H1 (cell line): ENCODE results near the gene THAP12. TPM values are rescaled to one million over a fixed set of nuclear protein-coding genes. Genes with fewer than 3 reads are reported as not detected.

Experiments used
- CTCF ChIA-PET: fragments of 300-600 bp; sonication (Branson Sonifier 250); formaldehyde crosslinking; loops from one replicate; lab custom pipeline; 2021; ENCODE audit not compliant: partially characterized antibody; lab: Charles Lee
- POLR2A ChIA-PET: fragments of 300-600 bp; sonication (Branson Sonifier 250); formaldehyde crosslinking; loops from one replicate; lab custom pipeline; 2021; ENCODE audit warnings: inconsistent platforms; ENCODE audit not compliant: partially characterized antibody; lab: Charles Lee
- DNase-seq, 2 experiments: peaks; one replicate each; pipeline versions ENCODE4 v3.0.0 to v3.0.0-alpha.2; 2010 to 2022; ENCODE audit warnings: low spot score in 2 of 2, low read depth in 1 of 2, mixed read lengths in 1 of 2
- FAIRE-seq: peaks from 2 replicates; lab custom pipeline; 2011; peaks lifted over from hg19 to GRCh38; lab: Jason Lieb, UNC
- H2AFZ ChIP-seq: 2 replicates; pipeline ENCODE4 v1.8.1; 2012; ENCODE audit warnings: low read length, inconsistent platforms
- H2AK5ac ChIP-seq: 2 replicates; pipeline ENCODE4 v1.6.1; 2013; ENCODE audit warnings: low read depth, low read length
- H2BK120ac ChIP-seq: replicated peaks from 2 replicates; pipeline ENCODE3; 2013; ENCODE audit warnings: low read depth, low read length, inconsistent platforms
- H2BK12ac ChIP-seq: 2 replicates; pipeline ENCODE4 v1.6.1; 2013; ENCODE audit warnings: low read depth, low read length
- H2BK15ac ChIP-seq: 2 replicates; pipeline ENCODE4 v1.6.1; 2013; ENCODE audit warnings: low read length
- H2BK20ac ChIP-seq: 2 replicates; pipeline ENCODE4 v1.6.1; 2013; ENCODE audit warnings: low read length
- H2BK5ac ChIP-seq: 2 replicates; pipeline ENCODE4 v1.6.1; 2013; ENCODE audit warnings: low read depth, low read length
- H3K14ac ChIP-seq: 2 replicates; pipeline ENCODE4 v1.6.1; 2013; ENCODE audit warnings: inconsistent platforms; ENCODE audit not compliant: insufficient read length
- H3K18ac ChIP-seq: 2 replicates; pipeline ENCODE4 v1.6.1; 2013; ENCODE audit warnings: low read length; ENCODE audit errors: extremely low read depth
- H3K23ac ChIP-seq: 2 replicates; pipeline ENCODE4 v1.6.1; 2013; ENCODE audit warnings: inconsistent platforms; ENCODE audit not compliant: insufficient read length
- H3K23me2 ChIP-seq: 2 replicates; pipeline ENCODE4 v1.6.1; 2013; ENCODE audit warnings: low read depth, low read length
- H3K27ac ChIP-seq: 2 replicates; pipeline ENCODE4 v1.6.1; 2011; ENCODE audit warnings: low read depth, low read length, inconsistent platforms
- H3K27me3 ChIP-seq, 4 experiments: replicated peaks in 1 of 4; 1 replicate in 1 of 4; 2 replicates in 3 of 4; pipeline versions ENCODE4 v1.6.1 to v1.8.1; 2011 to 2013; ENCODE audit warnings: low read length in 3 of 4, mild to moderate bottlenecking in 3 of 4, inconsistent platforms in 2 of 4, mixed read lengths in 2 of 4, moderate library complexity in 1 of 4; ENCODE audit not compliant: control insufficient read depth in 3 of 4, insufficient read depth in 3 of 4; ENCODE audit errors: extremely low read depth in 1 of 4
- H3K36me3 ChIP-seq, 4 experiments: 2 replicates each; pipeline versions ENCODE4 v1.6.1 to v1.8.1; 2011 to 2013; ENCODE audit warnings: mild to moderate bottlenecking in 4 of 4, low read length in 3 of 4, moderate library complexity in 2 of 4, control low read depth in 1 of 4, inconsistent platforms in 1 of 4; ENCODE audit not compliant: insufficient read depth in 4 of 4, control insufficient read depth in 2 of 4
- H3K4ac ChIP-seq: replicated peaks from 2 replicates; pipeline ENCODE3; 2013; ENCODE audit warnings: low read length, low read depth, mixed read lengths, inconsistent platforms; ENCODE audit not compliant: insufficient read length
- H3K4me1 ChIP-seq, 4 experiments: replicated peaks in 1 of 4; 1 replicate in 1 of 4; 2 replicates in 3 of 4; pipeline versions ENCODE4 v1.6.1 to v1.8.1; 2011 to 2013; ENCODE audit warnings: low read length in 3 of 4, inconsistent platforms in 2 of 4, mixed read lengths in 1 of 4; ENCODE audit not compliant: insufficient read depth in 4 of 4, control insufficient read depth in 3 of 4
- H3K4me2 ChIP-seq, 2 experiments: 2 replicates each; pipeline versions ENCODE4 v1.6.1 to v1.8.1; 2011 to 2013; ENCODE audit warnings: low read depth in 2 of 2, low read length in 2 of 2, control low read depth in 1 of 2, inconsistent platforms in 1 of 2, mild to moderate bottlenecking in 1 of 2; ENCODE audit not compliant: insufficient read depth in 1 of 2
- H3K4me3 ChIP-seq, 4 experiments: fragments of 200-600, 300-600 bp in 1 of 4; sonication (generic), shearing (Covaris generic), sonication (Bioruptor Twin) in 1 of 4; 2 replicates each; pipeline versions ENCODE4 v1.5.1 to v1.8.1; 2011 to 2016; ENCODE audit warnings: low read length in 4 of 4, low read depth in 3 of 4, control low read depth in 2 of 4, inconsistent platforms in 2 of 4, mild to moderate bottlenecking in 2 of 4, mixed read lengths in 1 of 4, moderate library complexity in 1 of 4; ENCODE audit not compliant: insufficient read depth in 2 of 4; ENCODE audit errors: extremely low read depth in 1 of 4
- H3K56ac ChIP-seq: replicated peaks from 2 replicates; pipeline ENCODE3; 2013; ENCODE audit warnings: low read depth, mild to moderate bottlenecking, mixed read lengths, low read length, inconsistent platforms; ENCODE audit not compliant: insufficient read length
- H3K79me1 ChIP-seq: 2 replicates; pipeline ENCODE4 v1.6.1; 2013; ENCODE audit warnings: low read depth, low read length, control low read depth
- H3K79me2 ChIP-seq, 2 experiments: 2 replicates each; pipeline versions ENCODE4 v1.6.1 to v1.8.1; 2012 to 2013; ENCODE audit warnings: low read length in 2 of 2, mild to moderate bottlenecking in 2 of 2, inconsistent platforms in 1 of 2; ENCODE audit not compliant: insufficient read depth in 2 of 2, control insufficient read depth in 1 of 2
- H3K9ac ChIP-seq, 4 experiments: replicated peaks in 1 of 4; 1 replicate in 1 of 4; 2 replicates in 3 of 4; pipeline versions ENCODE4 v1.6.1 to v1.8.1; 2011 to 2013; ENCODE audit warnings: low read depth in 3 of 4, low read length in 3 of 4, control low read depth in 2 of 4, mild to moderate bottlenecking in 2 of 4, moderate library complexity in 2 of 4, inconsistent platforms in 1 of 4; ENCODE audit errors: extremely low read depth in 1 of 4
- H3K9me3 ChIP-seq, 2 experiments: 2 replicates each; pipeline versions ENCODE4 v1.6.1 to v1.8.1; 2012 to 2013; ENCODE audit warnings: mild to moderate bottlenecking in 2 of 2, moderate library complexity in 2 of 2, control low read depth in 1 of 2, inconsistent platforms in 1 of 2, low read depth in 1 of 2, low read length in 1 of 2, mixed read lengths in 1 of 2; ENCODE audit not compliant: insufficient read depth in 2 of 2
- H4K20me1 ChIP-seq, 2 experiments: replicated peaks in 1 of 2; 2 replicates each; pipeline versions ENCODE3 to v1.8.1; 2011 to 2013; ENCODE audit warnings: inconsistent platforms in 2 of 2, low read length in 2 of 2, mild to moderate bottlenecking in 1 of 2; ENCODE audit not compliant: insufficient read depth in 2 of 2, control insufficient read depth in 1 of 2
- H4K5ac ChIP-seq: 2 replicates; pipeline ENCODE4 v1.6.1; 2013; ENCODE audit warnings: low read length, low read depth, mixed read lengths, inconsistent platforms; ENCODE audit not compliant: insufficient read length
- H4K8ac ChIP-seq: 2 replicates; pipeline ENCODE4 v1.8.0; 2013; ENCODE audit warnings: mild to moderate bottlenecking, moderate library complexity, low read length, inconsistent platforms; ENCODE audit not compliant: insufficient read depth; ENCODE audit errors: extremely low read depth
- H4K91ac ChIP-seq: replicated peaks from 2 replicates; pipeline ENCODE3; 2013; ENCODE audit warnings: low read length, mixed read lengths, inconsistent platforms; ENCODE audit not compliant: insufficient read length
- BRCA1 ChIP-seq: IDR thresholded peaks from 2 replicates; pipeline ENCODE4 v1.6.1; 2012; ENCODE audit warnings: low read depth, low read length, improper control_type of control experiment
- CEBPB ChIP-seq: IDR thresholded peaks from 2 replicates; pipeline ENCODE4 v1.6.1; 2012; ENCODE audit warnings: low read depth, low read length
- EGR1 ChIP-seq: IDR thresholded peaks from 2 replicates; pipeline ENCODE4 v1.6.1; 2011; ENCODE audit warnings: low read depth, low read length, borderline replicate concordance
- NANOG ChIP-seq: IDR thresholded peaks from 2 replicates; pipeline ENCODE4 v1.6.1; 2011; ENCODE audit warnings: low read length, low read depth, mild to moderate bottlenecking, inconsistent platforms; ENCODE audit not compliant: insufficient read depth, poor library complexity, severe bottlenecking
- RXRA ChIP-seq: IDR thresholded peaks from 2 replicates; pipeline ENCODE4 v1.6.1; 2011; ENCODE audit warnings: low read depth, mild to moderate bottlenecking, low read length, moderate library complexity; ENCODE audit not compliant: insufficient read depth
- SIN3A ChIP-seq, 2 experiments: IDR thresholded peaks in 1 of 2; conservative IDR thresholded peaks in 1 of 2; 2 replicates each; pipeline ENCODE4 v1.6.1; 2011 to 2012; ENCODE audit warnings: low read length in 2 of 2, improper control_type of control experiment in 1 of 2, low read depth in 1 of 2, mild to moderate bottlenecking in 1 of 2
- TBP ChIP-seq: IDR thresholded peaks from 2 replicates; pipeline ENCODE4 v1.6.1; 2011; ENCODE audit warnings: low read depth, low read length, improper control_type of control experiment
- YY1 ChIP-seq: IDR thresholded peaks from 2 replicates; pipeline ENCODE4 v1.6.1; 2011; ENCODE audit warnings: low read depth, mild to moderate bottlenecking, low read length
- WGBS, 2 experiments: shearing (Covaris generic) in 1 of 2; methylation state at CpG; one replicate each; pipeline versions ENCODE4 v1.1.6 to v1.1.7; 2013 to 2015; ENCODE audit warnings: low lambda C conversion rate in 2 of 2, mixed read lengths in 2 of 2, inconsistent platforms in 1 of 2, low coverage in 1 of 2, missing lambda C conversion rate in 1 of 2; ENCODE audit not compliant: insufficient replicate concordance in 2 of 2, insufficient coverage in 1 of 2, insufficient read length in 1 of 2; ENCODE audit errors: extremely low coverage in 1 of 2, missing lambda C conversion rate in 1 of 2; 5-methylcytosine and 5-hydroxymethylcytosine counted together
- polyA plus RNA-seq, 7 experiments: library from polyadenylated mRNA; depleted of rRNA in 3 of 7; stranded (reverse) in 5 of 7; unstranded in 2 of 7; fragments of >200 nt in 5 of 7; fragments of 200-250 nt in 2 of 7; gene quantifications; 1 replicate in 5 of 7; 2 replicates in 1 of 7; 4 replicates in 1 of 7; pipeline versions ENCODE4 v1.2.1 to v1.2.3, GENCODE V29; 2011 to 2013; ENCODE audit warnings: missing spikeins in 2 of 7, mixed read lengths in 2 of 7
- total RNA-seq: library from RNA; stranded (reverse); fragmentation: NEBNext Ultra II Directional; extraction: Animal tissue kit (Norgen Biotek cat#: 25700); gene quantifications from 2 replicates; pipeline ENCODE4 v1.2.1, GENCODE V29; 2021

THAP12 gene
- total and polyA plus RNA-seq, 2 of the 8 experiments (the other 6 are each of a cell fraction or from before 2014, with no cell fraction given) = 12.0 to 39.9 TPM

DNA sequence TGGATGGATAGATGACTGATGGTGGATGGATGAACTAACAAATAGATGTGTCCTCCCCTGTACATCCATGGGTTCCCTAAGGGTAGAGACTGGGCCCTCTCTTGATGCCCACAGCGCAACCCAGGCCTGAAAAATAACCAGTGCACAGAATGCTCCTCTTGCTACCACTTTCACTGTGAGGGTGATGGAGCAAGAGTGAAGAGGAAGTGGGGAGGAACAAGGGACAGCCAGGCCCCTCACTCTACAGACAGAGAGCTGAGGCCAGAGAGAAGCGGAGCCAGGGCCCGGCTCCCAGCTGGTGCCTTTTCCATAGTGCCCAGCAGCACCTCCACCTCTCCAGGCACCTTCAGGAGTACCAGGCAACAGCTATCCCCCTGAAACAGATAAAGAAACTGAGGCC is 67.7 kb downstream of the THAP12 start:
- DNase-seq (no peak), FAIRE-seq (no peak)
- Histone ChIP-seq H4K91ac (no peak overlapping the region), H3K79me2 (no peaks in the 10 kb centered on the region), H4K20me1 (no peaks in the 10 kb centered on the region), H3K9ac (no peak overlapping the region), H3K27me3 (no peaks in the 10 kb centered on the region; a peak in 2 of 7 replicates), H3K79me1 (no peaks in the 10 kb centered on the region), H2BK12ac (no peak overlapping the region), H3K4me1 (peaks cover 1 to 10% (median 5%) of the 10 kb centered on the region in 4 experiments), H3K4me3 (no peak overlapping the region), H3K23me2 (no peaks in the 10 kb centered on the region), H4K5ac (no peak overlapping the region), H3K23ac (no peak overlapping the region), H4K8ac (no peak overlapping the region; the same call in 1 of the 2 replicates), H3K4ac (no peak overlapping the region), H3K56ac (no peak overlapping the region), H3K36me3 (no peaks in the 10 kb centered on the region), H3K4me2 (no peak overlapping the region), H2BK5ac (no peak overlapping the region), H2BK20ac (no peak overlapping the region), H2AFZ (no peak overlapping the region), H2BK15ac (no peak overlapping the region), H3K18ac (no peak overlapping the region), H3K27ac (no peak overlapping the region), H3K14ac (no peak overlapping the region), H2AK5ac (no peak overlapping the region)
- WGBS, 2 experiments = 89% methylated on average over 1 of the region's 3 CpGs; no CpG with 5 or more reads in 1 of the 2 experiments
- ChIA-PET CTCF (interaction anchor here (0.7 to 18.7 kb wide), 10 partner anchors 10 to 738 kb away, joined by 3 to 252 read pairs (median 4); partner anchors contain the start of gene WNT11), POLR2A (interaction anchor here (1.3 kb wide), 1 partner anchor 77 kb away, joined by 6 read pairs; no protein-coding TSS in a partner anchor)
- no peak for TF ChIP-seq CEBPB
- no peak for TF ChIP-seq SIN3A (conservative IDR thresholded peaks at IDR 0.05 in 1 of 2, IDR thresholded peaks at IDR 0.05 in 1 of 2; ENCODE audit: low read depth in 1 of 2, low read length in 2 of 2)
- TF ChIP-seq YY1 = no peak
- no peak for TF ChIP-seq BRCA1
- TF ChIP-seq RXRA = no peak
- no peak for TF ChIP-seq EGR1
- no peak for TF ChIP-seq TBP
- no peak for TF ChIP-seq NANOG
- TF ChIP-seq, all 59 proteins: peak for 0
- Histone ChIP-seq H3K9me3 (no peaks in the 10 kb centered on the region), H2BK120ac (no peak overlapping the region)
